Naive thymus-derived CD4-positive, alpha-beta T cell (primary cell): Measurements from ENCODE around the gene AOAH. TPM values are rescaled to one million over a fixed set of nuclear protein-coding genes. Genes with fewer than 3 reads are reported as not detected.
"Not testable (repeated sequence)": the region's sequence is repeated elsewhere in the genome, so short reads cannot be mapped to it uniquely, and the experiment has no call there.

Experiments used
- ATAC-seq: fragments of 150-1000 bp; cut with Tn5 transposase; 2 replicates; pipeline ENCODE4 v1.10.0; 2021; ENCODE audit warnings: mild to moderate bottlenecking, moderate library complexity
- CTCF ChIA-PET: fragments of 350-600 bp; sonication (Branson Sonifier 250); formaldehyde crosslinking; loops from one replicate; lab custom pipeline; 2021; ENCODE audit warnings: antibody characterized with exemption; lab: Charles Lee
- POLR2A ChIA-PET: fragments of 350-600 bp; sonication (Branson Sonifier 250); formaldehyde crosslinking; loops from one replicate; lab custom pipeline; 2021; ENCODE audit warnings: antibody characterized with exemption, inconsistent platforms; lab: Charles Lee
- DNase-seq, 9 donors: peaks; one replicate each; pipeline versions ENCODE4 v3.0.0 to v3.0.0-alpha.2; 2020 to 2022; ENCODE audit warnings: mixed read lengths in 1 of 9
- H3K27ac ChIP-seq: one replicate; pipeline ENCODE4 v1.7.0; 2013; ENCODE audit warnings: mild to moderate bottlenecking, low read depth, low read length, moderate library complexity
- H3K27me3 ChIP-seq, 2 donors: one replicate each; pipeline ENCODE4 v1.7.0; 2013; ENCODE audit warnings: low read length in 2 of 2, mild to moderate bottlenecking in 2 of 2, moderate library complexity in 2 of 2; ENCODE audit not compliant: control insufficient read depth in 2 of 2, insufficient read depth in 2 of 2
- H3K36me3 ChIP-seq, 3 experiments: 1 replicate in 2 of 3; 2 replicates in 1 of 3; pipeline ENCODE4 v1.7.0; 2013; ENCODE audit warnings: low read length in 3 of 3, mild to moderate bottlenecking in 3 of 3, moderate library complexity in 1 of 3; ENCODE audit not compliant: insufficient read depth in 3 of 3, control insufficient read depth in 2 of 3
- H3K4me1 ChIP-seq, 2 donors: one replicate each; pipeline ENCODE4 v1.7.0; 2013; ENCODE audit warnings: low read length in 2 of 2, mild to moderate bottlenecking in 2 of 2, moderate library complexity in 1 of 2; ENCODE audit not compliant: control insufficient read depth in 2 of 2, insufficient read depth in 2 of 2
- H3K4me3 ChIP-seq: 2 replicates; pipeline ENCODE4 v1.7.0; 2013; ENCODE audit warnings: mild to moderate bottlenecking, low read length
- H3K9me3 ChIP-seq, 3 experiments: 1 replicate in 2 of 3; 2 replicates in 1 of 3; pipeline ENCODE4 v1.7.0; 2013; ENCODE audit warnings: low read length in 3 of 3; ENCODE audit not compliant: control insufficient read depth in 2 of 3
- H3K27ac Mint-ChIP-seq, 9 donors: one replicate each; pipeline ENCODE4 v1.8.0; 2020 to 2022; ENCODE audit warnings: mixed read lengths in 9 of 9, mild to moderate bottlenecking in 8 of 9, moderate library complexity in 5 of 9, inconsistent platforms in 2 of 9
- H3K27me3 Mint-ChIP-seq, 5 donors: one replicate each; pipeline ENCODE4 v1.8.0; 2021 to 2022; ENCODE audit warnings: mixed read lengths in 5 of 5, mild to moderate bottlenecking in 1 of 5
- H3K36me3 Mint-ChIP-seq, 5 donors: one replicate each; pipeline ENCODE4 v1.8.0; 2020 to 2022; ENCODE audit warnings: mixed read lengths in 5 of 5, mild to moderate bottlenecking in 3 of 5, inconsistent platforms in 1 of 5
- H3K4me1 Mint-ChIP-seq, 7 donors: one replicate each; pipeline ENCODE4 v1.8.0; 2020 to 2022; ENCODE audit warnings: mixed read lengths in 7 of 7, mild to moderate bottlenecking in 3 of 7, inconsistent platforms in 1 of 7
- H3K4me3 Mint-ChIP-seq, 10 donors: one replicate each; pipeline ENCODE4 v1.8.0; 2020 to 2022; ENCODE audit warnings: mild to moderate bottlenecking in 10 of 10, mixed read lengths in 10 of 10, moderate library complexity in 6 of 10, inconsistent platforms in 2 of 10
- H3K9me3 Mint-ChIP-seq, 11 donors: one replicate each; pipeline ENCODE4 v1.8.0; 2020 to 2022; ENCODE audit warnings: mixed read lengths in 11 of 11, mild to moderate bottlenecking in 4 of 11, inconsistent platforms in 1 of 11, moderate library complexity in 1 of 11
- intact Hi-C, 2 donors: fragments of 100-400 bp; cut with micrococcal nuclease; formaldehyde crosslinking; loops; one replicate each; pipeline ENCODE4 v1.15.1; 2023
- polyA plus RNA-seq, 2 donors: library from polyadenylated mRNA; unstranded; fragments of 300-500 nt; fragmentation: Illumina TruSeq; gene quantifications; one replicate each; pipeline ENCODE4 v1.2.3, GENCODE V29; 2021
- total RNA-seq, 6 experiments: library from RNA in 5 of 6; stranded (reverse) in 5 of 6; gene quantifications; 1 replicate in 5 of 6; 2 replicates in 1 of 6; pipeline ENCODE4 v1.2.3 and lab custom pipeline; 2021 to 2026

AOAH gene
- total and polyA plus RNA-seq, 7 experiments from 2014 or later, result 6.3 to 127 (median 15.5) TPM

GRCh38 chr7:36707465-36707864 is 16.8 kb downstream of the AOAH start:
- Histone ChIP-seq H3K27ac (no peak overlapping the region), H3K4me1 (no peaks in the 10 kb centered on the region), H3K9me3 (no peaks in the 10 kb centered on the region), H3K4me3 (no peak overlapping the region), H3K36me3 (no peaks in the 10 kb centered on the region), H3K27me3 (no peaks in the 10 kb centered on the region)
- Mint-ChIP-seq H3K4me1 (peaks cover 12 to 56% (median 42%) of the 10 kb centered on the region in 7 donors), H3K36me3 (peaks cover 17 to 92% (median 64%) of the 10 kb centered on the region in 5 donors), H3K27ac (peak overlapping the region in 3 of 9 donors; percentile 15 to 65 (median 54)), H3K4me3 (peak overlapping the region in 1 of 10 donors; percentile 39), H3K27me3 (no peaks in the 10 kb centered on the region), H3K9me3 (peaks cover 0 to 53% (median 16%) of the 10 kb centered on the region in 11 donors)
- CTCF ChIA-PET, result no interaction called here
- intact Hi-C loops, result no loop called here
- DNase-seq, result no peak
- POLR2A ChIA-PET, result interaction anchor here (0.5 to 0.6 kb wide), 2 partner anchors 21 to 314 kb away, joined by 3 read pairs; no protein-coding TSS in a partner anchor
- no peak for ATAC-seq

- H3K9me3 ChIP-seq, H3K4me3 ChIP-seq, CTCF ChIA-PET, POLR2A ChIA-PET, H3K27me3 ChIP-seq, DNase-seq, intact Hi-C loops, H3K4me1 ChIP-seq, H3K36me3 ChIP-seq, H3K27ac ChIP-seq, H3K27me3 Mint-ChIP-seq, ATAC-seq: not testable (repeated sequence)
- peaks cover 0 to 56% (median 51%) of the 10 kb centered on the region in 7 donors for H3K4me1 Mint-ChIP-seq
- peak overlapping the region in 4 of 9 donors; percentile 31 to 57 (median 41) for H3K27ac Mint-ChIP-seq
- H3K4me3 Mint-ChIP-seq, result peak overlapping the region in 1 of 10 donors; percentile 39
- peaks cover 12 to 81% (median 43%) of the 10 kb centered on the region in 5 donors for H3K36me3 Mint-ChIP-seq
- H3K9me3 Mint-ChIP-seq, result peaks cover 0 to 44% (median 14%) of the 10 kb centered on the region in 11 donors
Measured at GRCh38 chr7:36703860-36704259, 20.4 kb downstream of the AOAH start.

- no peak for DNase-seq
- Histone ChIP-seq H3K27ac (no peak overlapping the region), H3K27me3 (no peaks in the 10 kb centered on the region)
Measured at GRCh38 chr7:36692456-36692855, 31.8 kb downstream of the AOAH start.

GRCh38 chr7:36691983-36692382 is 32.3 kb downstream of the AOAH start:
- Histone ChIP-seq H3K9me3 (no peaks in the 10 kb centered on the region), H3K36me3 (no peaks in the 10 kb centered on the region), H3K27ac (no peak overlapping the region), H3K27me3 (no peaks in the 10 kb centered on the region), H3K4me3 (no peak overlapping the region), H3K4me1 (peaks cover 0 to 38% of the 10 kb centered on the region in 2 donors)
- ATAC-seq (no peak), DNase-seq (no peak)
- intact Hi-C loops, result loop anchor here in 1 of 2 donors (1.0 kb wide), 1 partner anchor 14 kb away; no protein-coding TSS in a partner anchor
- peak overlapping the region in 6 of 9 donors; percentile 12 to 94 (median 58) for H3K27ac Mint-ChIP-seq
- ChIA-PET CTCF (no interaction called here), POLR2A (no interaction called here)
- H3K4me3 Mint-ChIP-seq, result peak overlapping the region in 2 of 10 donors; percentile 60 to 83
- H3K4me1 Mint-ChIP-seq, result peaks cover 9 to 53% (median 45%) of the 10 kb centered on the region in 7 donors
- no peaks in the 10 kb centered on the region for H3K27me3 Mint-ChIP-seq
- peaks cover 0 to 4% (median 0%) of the 10 kb centered on the region in 11 donors for H3K9me3 Mint-ChIP-seq
- H3K36me3 Mint-ChIP-seq, result peaks cover 0 to 28% (median 10%) of the 10 kb centered on the region in 5 donors

More at GRCh38 chr7:36692456-36692855, 31.8 kb downstream of the AOAH start:
- H3K4me1 Mint-ChIP-seq, result peaks cover 9 to 49% (median 40%) of the 10 kb centered on the region in 7 donors
- no peaks in the 10 kb centered on the region for H3K36me3 ChIP-seq
- H3K9me3 ChIP-seq, result no peaks in the 10 kb centered on the region
- intact Hi-C loops, result loop anchor here in 1 of 2 donors (1.0 kb wide), 1 partner anchor 14 kb away; no protein-coding TSS in a partner anchor
- no peak overlapping the region for H3K4me3 ChIP-seq
- POLR2A ChIA-PET, result interaction anchor here (0.7 kb wide), 1 partner anchor 32 kb away, joined by 3 read pairs; the partner anchor contains the start of gene AOAH
- CTCF ChIA-PET, result interaction anchor here (0.8 kb wide), 1 partner anchor 10 kb away, joined by 3 read pairs; no protein-coding TSS in a partner anchor
- peak overlapping the region in 7 of 10 donors; percentile 12 to 83 (median 43) for H3K4me3 Mint-ChIP-seq
- peak overlapping the region in 8 of 9 donors; percentile 3 to 94 (median 26) for H3K27ac Mint-ChIP-seq
- no peaks in the 10 kb centered on the region for H3K27me3 Mint-ChIP-seq
- peaks cover 0 to 4% (median 0%) of the 10 kb centered on the region in 11 donors for H3K9me3 Mint-ChIP-seq
- peaks cover 0 to 28% (median 10%) of the 10 kb centered on the region in 5 donors for H3K36me3 Mint-ChIP-seq
- no peak for ATAC-seq
- peaks cover 0 to 33% of the 10 kb centered on the region in 2 donors for H3K4me1 ChIP-seq

GRCh38 chr7:36690514-36691187 is 33.6 kb downstream of the AOAH start:
- H3K4me3 Mint-ChIP-seq, result peak overlapping the region in 1 of 10 donors; percentile 55
- no peak overlapping the region for H3K27ac ChIP-seq
- intact Hi-C loops, result no loop called here
- peaks cover 7 to 47% of the 10 kb centered on the region in 2 donors for H3K4me1 ChIP-seq
- H3K27me3 ChIP-seq, result no peaks in the 10 kb centered on the region
- H3K9me3 ChIP-seq, result no peaks in the 10 kb centered on the region
- no peak overlapping the region for H3K4me3 ChIP-seq
- H3K9me3 Mint-ChIP-seq, result peaks cover 0 to 4% (median 0%) of the 10 kb centered on the region in 11 donors
- peak overlapping the region in 8 of 9 donors; percentile 9 to 94 (median 57) for H3K27ac Mint-ChIP-seq
- DNase-seq (no peak), ATAC-seq (no peak)
- H3K36me3 ChIP-seq, result no peaks in the 10 kb centered on the region
- H3K36me3 Mint-ChIP-seq, result peaks cover 0 to 29% (median 11%) of the 10 kb centered on the region in 5 donors
- no peaks in the 10 kb centered on the region for H3K27me3 Mint-ChIP-seq
- H3K4me1 Mint-ChIP-seq, result peaks cover 10 to 61% (median 53%) of the 10 kb centered on the region in 7 donors
- ChIA-PET POLR2A (interaction anchor here (0.7 kb wide), 1 partner anchor 12 kb away, joined by 3 read pairs; no protein-coding TSS in a partner anchor), CTCF (no interaction called here)

GRCh38 chr7:36690041-36690440 is 34.3 kb downstream of the AOAH start:
- peaks cover 0 to 6% (median 0%) of the 10 kb centered on the region in 11 donors for H3K9me3 Mint-ChIP-seq
- Histone ChIP-seq H3K4me1 (peaks cover 7 to 47% of the 10 kb centered on the region in 2 donors), H3K4me3 (no peak overlapping the region), H3K27ac (no peak overlapping the region), H3K36me3 (no peaks in the 10 kb centered on the region), H3K9me3 (no peaks in the 10 kb centered on the region), H3K27me3 (no peaks in the 10 kb centered on the region)
- intact Hi-C loops, result no loop called here
- peaks cover 10 to 67% (median 58%) of the 10 kb centered on the region in 7 donors for H3K4me1 Mint-ChIP-seq
- no peaks in the 10 kb centered on the region for H3K27me3 Mint-ChIP-seq
- peak overlapping the region in 1 of 10 donors; percentile 55 for H3K4me3 Mint-ChIP-seq
- POLR2A ChIA-PET, result interaction anchor here (0.7 kb wide), 1 partner anchor 12 kb away, joined by 3 read pairs; no protein-coding TSS in a partner anchor
- CTCF ChIA-PET, result no interaction called here
- peak overlapping the region in 4 of 9 donors; percentile 34 to 94 (median 70) for H3K27ac Mint-ChIP-seq
- DNase-seq, result no peak
- H3K36me3 Mint-ChIP-seq, result peaks cover 0 to 33% (median 17%) of the 10 kb centered on the region in 5 donors
- no peak for ATAC-seq
